ENCODE results near the gene LRRC3B.

Gene LRRC3B

GRCh38 chr3:26719134-26719533, 96.6 kb downstream of the LRRC3B start:
- Histone ChIP-seq H3K27ac (ENCODE audit: low read depth, low read length) (no peak overlapping the region), H3K27me3 (ENCODE audit: control insufficient read depth, insufficient read depth, low read length) (no peaks in the 10 kb centered on the region), H3K9ac (ENCODE audit: low read length) (no peak overlapping the region), H3K4me1 (ENCODE audit: control insufficient read depth, insufficient read depth, low read length) (no peaks in the 10 kb centered on the region), H3K36me3 (ENCODE audit: control insufficient read depth, insufficient read depth, low read length) (no peaks in the 10 kb centered on the region), H3K4me3 (ENCODE audit: low read length) (no peak overlapping the region)

DNA sequence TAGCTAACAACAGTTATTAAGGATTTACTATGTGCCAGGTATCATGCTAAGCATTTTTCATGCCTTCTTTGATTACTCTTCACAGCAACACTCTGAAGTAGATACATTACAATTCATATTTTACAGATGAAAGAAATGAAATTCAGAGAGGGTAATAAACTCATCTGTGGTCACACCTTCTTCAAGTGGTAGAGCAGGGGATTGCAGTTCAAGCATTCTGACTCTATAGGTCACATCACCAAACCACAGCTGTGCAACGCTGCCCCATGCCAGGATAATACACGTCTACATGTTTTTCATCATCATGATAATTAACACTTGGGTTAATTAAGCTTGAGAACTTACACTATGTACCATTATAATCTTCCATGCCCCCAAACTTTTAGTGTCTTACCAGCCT, 98.5 kb downstream of the LRRC3B start:
- H3K4me3 ChIP-seq (ENCODE audit: low read length): no peak overlapping the region

DNA sequence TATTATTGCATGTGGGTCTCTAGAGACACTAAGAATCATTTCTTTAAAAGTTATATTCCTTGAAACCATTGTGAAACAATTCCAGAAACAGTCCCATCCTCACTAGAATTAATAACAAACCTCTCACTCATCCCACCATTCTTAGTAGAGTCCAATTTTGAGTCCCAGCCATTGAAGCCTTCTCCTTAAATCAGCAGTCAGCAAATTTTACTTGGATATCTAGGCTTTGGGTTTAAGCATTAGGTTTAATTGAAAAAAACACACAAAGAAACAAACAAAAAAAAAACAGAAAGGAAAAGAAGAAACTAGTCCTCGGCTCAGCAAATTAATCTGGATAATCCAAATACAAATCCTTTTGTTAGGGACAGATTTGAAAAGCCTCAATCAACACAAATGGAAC, 109.3 kb downstream of the LRRC3B start:
- H3K27ac ChIP-seq (ENCODE audit: low read depth, low read length): no peak overlapping the region
- no peaks in the 10 kb centered on the region for H3K36me3 ChIP-seq (ENCODE audit: control insufficient read depth, insufficient read depth, low read length)
- no peaks in the 10 kb centered on the region for H3K27me3 ChIP-seq (ENCODE audit: control insufficient read depth, insufficient read depth, low read length)
- H3K4me3 ChIP-seq (ENCODE audit: low read length): no peak overlapping the region
- H3K9ac ChIP-seq (ENCODE audit: low read length): no peak overlapping the region
- no peaks in the 10 kb centered on the region for H3K4me1 ChIP-seq (ENCODE audit: control insufficient read depth, insufficient read depth, low read length)

More for the DNA sequence above, 98.5 kb downstream of the LRRC3B start:
- Histone ChIP-seq H3K27ac (ENCODE audit: low read depth, low read length) (no peak overlapping the region), H3K27me3 (ENCODE audit: control insufficient read depth, insufficient read depth, low read length) (no peaks in the 10 kb centered on the region), H3K9ac (ENCODE audit: low read length) (no peak overlapping the region), H3K36me3 (ENCODE audit: control insufficient read depth, insufficient read depth, low read length) (no peaks in the 10 kb centered on the region), H3K4me1 (ENCODE audit: control insufficient read depth, insufficient read depth, low read length) (no peaks in the 10 kb centered on the region)

- Histone ChIP-seq H3K36me3 (ENCODE audit: control insufficient read depth, insufficient read depth, low read length) (no peaks in the 10 kb centered on the region), H3K9ac (ENCODE audit: low read length) (no peak overlapping the region), H3K27me3 (ENCODE audit: control insufficient read depth, insufficient read depth, low read length) (no peaks in the 10 kb centered on the region), H3K27ac (ENCODE audit: low read depth, low read length) (no peak overlapping the region), H3K4me1 (ENCODE audit: control insufficient read depth, insufficient read depth, low read length) (no peaks in the 10 kb centered on the region), H3K4me3 (ENCODE audit: low read length) (no peak overlapping the region)
These were observed 127.7 kb downstream of the LRRC3B start for GRCh38 chr3:26750263-26750662.

DNA sequence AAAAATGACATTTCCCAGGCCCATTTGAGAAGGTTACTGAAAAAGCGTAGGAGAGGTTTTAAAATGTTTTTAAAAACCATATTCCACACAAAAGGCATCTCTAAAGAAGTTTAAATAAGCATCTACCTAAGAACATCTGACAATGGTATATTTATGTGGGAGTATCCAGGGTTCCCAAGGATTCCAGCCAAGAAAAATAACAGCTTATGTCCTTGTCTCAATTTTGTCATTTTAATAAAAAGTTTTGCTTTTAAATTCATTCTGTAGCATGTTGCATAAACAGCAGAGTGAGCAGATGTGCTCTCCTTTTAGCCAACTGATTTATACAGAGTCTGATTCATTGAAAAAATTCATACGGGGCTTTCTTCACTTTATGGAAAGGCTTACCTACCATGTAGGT, 129.9 kb downstream of the LRRC3B start:
- no peak overlapping the region for H3K4me3 ChIP-seq (ENCODE audit: low read length)
- no peak overlapping the region for H3K9ac ChIP-seq (ENCODE audit: low read length)
- no peaks in the 10 kb centered on the region for H3K36me3 ChIP-seq (ENCODE audit: control insufficient read depth, insufficient read depth, low read length)
- H3K4me1 ChIP-seq (ENCODE audit: control insufficient read depth, insufficient read depth, low read length): no peaks in the 10 kb centered on the region
- no peak overlapping the region for H3K27ac ChIP-seq (ENCODE audit: low read depth, low read length)
- H3K27me3 ChIP-seq (ENCODE audit: control insufficient read depth, insufficient read depth, low read length): no peaks in the 10 kb centered on the region

DNA sequence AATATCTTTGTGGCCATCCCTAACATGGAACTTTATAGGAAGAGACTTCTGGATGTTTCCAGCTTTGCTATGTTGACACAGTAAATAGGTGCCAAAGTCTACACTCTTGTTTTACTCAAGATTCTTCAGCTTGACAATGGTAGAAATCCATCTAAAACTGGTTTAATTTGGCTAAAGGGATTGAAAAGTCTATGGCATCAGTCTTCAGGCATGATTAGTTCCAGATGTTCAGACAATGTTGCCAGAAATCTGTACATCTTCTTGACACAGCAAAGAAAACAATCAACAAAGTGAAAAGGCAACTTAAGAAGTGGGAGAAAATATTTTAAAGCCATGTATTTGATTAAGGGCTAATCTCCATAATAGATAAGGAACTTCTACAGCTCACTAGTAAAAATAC, 130.5 kb downstream of the LRRC3B start:
- H3K27ac ChIP-seq (ENCODE audit: low read depth, low read length): no peak overlapping the region
- no peaks in the 10 kb centered on the region for H3K4me1 ChIP-seq (ENCODE audit: control insufficient read depth, insufficient read depth, low read length)
- H3K4me3 ChIP-seq (ENCODE audit: low read length): no peak overlapping the region
- H3K27me3 ChIP-seq (ENCODE audit: control insufficient read depth, insufficient read depth, low read length): no peaks in the 10 kb centered on the region
- no peaks in the 10 kb centered on the region for H3K36me3 ChIP-seq (ENCODE audit: control insufficient read depth, insufficient read depth, low read length)
- no peak overlapping the region for H3K9ac ChIP-seq (ENCODE audit: low read length)

GRCh38 chr3:26757978-26758377, 135.4 kb downstream of the LRRC3B start:
- no peak overlapping the region for H3K9ac ChIP-seq (ENCODE audit: low read length)
- H3K36me3 ChIP-seq (ENCODE audit: control insufficient read depth, insufficient read depth, low read length): no peaks in the 10 kb centered on the region
- no peaks in the 10 kb centered on the region for H3K4me1 ChIP-seq (ENCODE audit: control insufficient read depth, insufficient read depth, low read length)
- no peak overlapping the region for H3K4me3 ChIP-seq (ENCODE audit: low read length)
- no peaks in the 10 kb centered on the region for H3K27me3 ChIP-seq (ENCODE audit: control insufficient read depth, insufficient read depth, low read length)
- H3K27ac ChIP-seq (ENCODE audit: low read depth, low read length): no peak overlapping the region
